Hematopoietic multipotent progenitor cell treated with erythropoietin and hydrocortisone succinate and interleukin-3 and kit ligand, for 15 days (in vitro differentiated cells): Measurements from ENCODE around the gene HIVEP1.

ENCODE experiments used
- DNase-seq: peaks from one replicate; pipeline ENCODE4 v3.0.0-alpha.2; 2015; ENCODE audit warnings: low spot score

Gene HIVEP1

GRCh38 chr6:11994875-11995461 is 17.1 kb upstream of the HIVEP1 start:
- peak; percentile 20 for DNase-seq

- no peak for DNase-seq
These were observed 15.4 kb upstream of the HIVEP1 start for GRCh38 chr6:11996751-11997150.

GRCh38 chr6:11999246-11999645 is 12.9 kb upstream of the HIVEP1 start:
- DNase-seq: no peak

- no peak for DNase-seq
These were observed 11.9 kb upstream of the HIVEP1 start for GRCh38 chr6:12000174-12000573.

DNA sequence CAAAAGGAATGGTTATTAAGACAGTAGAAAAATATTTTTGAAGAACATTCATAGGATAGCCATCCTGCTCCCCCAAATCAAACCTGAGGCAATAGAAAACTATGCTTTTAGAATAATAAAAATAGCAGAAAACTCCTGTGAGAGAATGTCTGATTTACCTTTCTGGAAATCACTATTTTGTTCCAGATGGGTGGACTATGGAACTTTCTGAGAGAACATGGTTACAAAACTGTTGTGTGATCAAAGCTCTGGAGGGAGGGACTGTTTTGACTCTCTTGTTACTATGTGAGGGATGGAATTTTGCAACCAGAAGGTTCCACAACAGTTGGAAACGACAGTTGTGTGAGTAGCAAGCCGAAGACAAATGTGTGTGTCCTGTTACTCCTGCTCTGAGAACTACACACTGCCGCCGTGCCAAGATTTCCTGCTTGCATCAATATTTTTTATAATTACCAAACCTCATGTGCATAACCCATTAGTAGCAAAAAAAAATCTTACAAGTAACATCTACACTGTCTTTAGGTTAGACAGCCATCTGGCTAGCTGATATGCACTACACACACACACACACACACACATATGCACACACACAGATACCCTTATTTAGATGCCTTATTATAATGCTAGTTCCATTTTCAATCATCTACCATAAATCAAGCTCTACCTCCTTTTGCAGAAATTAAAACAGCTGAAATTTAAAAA is 11.0 kb upstream of the HIVEP1 start:
- no peak for DNase-seq

- DNase-seq: no peak
These were observed 10.2 kb upstream of the HIVEP1 start for GRCh38 chr6:12001706-12002435.

DNA sequence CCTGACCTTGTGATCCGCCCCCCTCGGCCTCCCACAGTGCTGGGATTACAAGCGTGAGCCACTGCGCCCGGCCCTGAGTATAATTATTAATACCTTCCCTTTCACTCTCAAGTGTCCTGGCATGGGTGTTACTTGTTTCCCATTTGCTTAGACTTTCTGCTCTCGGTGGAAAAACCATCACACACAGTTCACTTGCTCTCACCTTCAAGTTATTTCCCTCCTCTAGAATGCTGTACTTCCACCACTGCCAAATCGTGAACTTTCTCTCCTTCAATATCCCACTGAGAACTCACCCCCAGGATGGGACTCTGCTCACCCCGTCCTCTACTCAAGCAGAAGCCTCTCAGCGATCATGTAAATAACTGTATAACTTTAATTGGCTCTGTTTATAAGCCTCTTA is 4.6 kb upstream of the HIVEP1 start:
- DNase-seq: no peak

DNA sequence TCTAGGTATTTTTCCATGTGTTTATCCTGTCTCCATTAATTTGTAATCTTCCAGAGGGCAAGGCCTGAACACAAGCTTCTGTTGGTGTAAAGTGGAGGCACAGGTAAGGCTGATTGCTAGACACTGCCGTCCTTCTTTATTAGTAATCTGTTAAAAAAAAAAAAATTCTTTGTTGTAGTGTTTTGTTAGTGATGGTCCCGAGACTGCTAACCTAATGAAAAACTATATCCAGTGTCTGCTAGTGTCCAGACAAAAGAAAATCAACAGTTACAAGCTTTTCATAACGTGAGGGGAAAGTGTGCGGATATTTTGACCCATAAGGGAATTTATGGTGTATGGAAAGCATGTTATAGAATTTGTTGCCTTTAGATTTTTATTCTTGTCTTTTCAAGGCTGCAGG is 4.2 kb upstream of the HIVEP1 start:
- DNase-seq: no peak

DNA sequence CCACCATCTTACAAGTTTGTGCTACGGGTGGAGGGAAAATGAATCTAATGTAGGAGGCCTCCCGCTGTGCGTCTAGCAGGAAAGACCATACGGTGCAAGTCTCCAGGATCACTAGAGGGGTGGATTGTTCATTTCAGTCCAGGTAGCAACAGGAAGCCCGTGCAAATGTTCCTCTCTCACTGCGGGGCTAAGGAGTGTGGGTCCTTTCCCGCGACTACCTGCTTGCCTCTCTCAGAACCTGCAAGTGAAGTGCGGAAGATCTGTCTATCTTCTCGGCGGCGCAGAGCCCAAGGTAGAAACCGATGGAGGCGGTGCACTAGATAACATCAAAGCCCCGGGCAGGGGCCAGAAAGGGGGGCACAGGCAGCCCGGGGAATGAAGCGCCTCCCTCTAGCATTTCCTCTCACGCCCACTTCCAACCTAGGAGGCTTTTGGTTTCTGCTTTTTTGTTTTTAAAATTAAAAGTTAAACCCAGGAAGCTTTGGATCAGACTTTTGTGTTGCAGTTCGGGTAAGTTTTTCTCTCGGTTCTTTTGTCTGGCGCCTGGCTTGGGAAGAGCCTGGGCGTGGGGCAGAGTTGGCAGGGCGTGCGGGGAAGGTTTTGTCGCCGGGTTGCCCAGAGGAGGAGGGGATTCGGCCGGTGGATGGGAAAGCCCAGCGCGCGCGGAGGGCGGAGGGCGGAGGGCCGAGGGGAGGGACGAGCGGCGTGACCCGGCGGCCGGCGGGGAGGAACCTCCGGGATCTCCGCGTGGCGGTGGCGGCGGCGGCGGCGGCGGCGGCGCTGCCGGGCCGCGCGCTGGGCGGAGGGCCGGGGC is 3.5 kb upstream of the HIVEP1 start:
- DNase-seq: peak; percentile 35

GRCh38 chr6:12009180-12009685 is 2.9 kb upstream of the HIVEP1 start:
- peak; percentile 11 for DNase-seq

DNA sequence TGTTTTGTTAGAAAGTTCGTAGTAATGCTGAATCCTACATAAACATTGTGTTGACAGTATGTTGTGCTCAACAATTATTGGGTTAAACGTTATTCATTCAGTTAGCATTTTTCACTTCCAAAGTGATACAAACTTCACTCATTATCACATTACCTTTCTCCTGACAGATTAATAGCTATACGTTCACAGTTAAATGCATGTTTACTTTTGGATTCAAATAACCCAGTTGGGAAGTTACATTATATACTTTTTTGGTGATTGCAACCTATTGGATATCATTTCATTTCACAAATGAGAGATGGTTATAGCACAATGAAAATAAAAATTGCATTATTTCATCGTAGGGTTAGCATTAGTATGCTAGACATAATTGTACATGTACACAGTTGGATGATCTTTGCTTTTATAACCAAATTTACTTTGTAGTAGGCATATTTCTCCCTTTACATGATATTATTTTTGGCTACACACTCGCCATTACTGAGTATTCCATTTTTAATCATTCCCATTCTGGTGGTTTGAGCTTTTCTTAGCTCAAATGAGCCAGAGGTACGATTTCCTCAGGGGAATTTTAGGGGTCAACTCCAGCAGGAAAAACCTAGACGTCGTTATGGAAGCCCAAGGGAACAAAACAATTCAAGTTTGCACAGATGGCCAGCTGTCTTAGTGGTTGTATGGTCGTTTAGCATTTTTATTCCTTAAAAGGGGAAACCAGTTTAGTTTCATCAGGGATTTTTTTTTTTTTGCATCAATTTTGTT is 2.1 kb upstream of the HIVEP1 start:
- DNase-seq: peak; percentile 29

DNA sequence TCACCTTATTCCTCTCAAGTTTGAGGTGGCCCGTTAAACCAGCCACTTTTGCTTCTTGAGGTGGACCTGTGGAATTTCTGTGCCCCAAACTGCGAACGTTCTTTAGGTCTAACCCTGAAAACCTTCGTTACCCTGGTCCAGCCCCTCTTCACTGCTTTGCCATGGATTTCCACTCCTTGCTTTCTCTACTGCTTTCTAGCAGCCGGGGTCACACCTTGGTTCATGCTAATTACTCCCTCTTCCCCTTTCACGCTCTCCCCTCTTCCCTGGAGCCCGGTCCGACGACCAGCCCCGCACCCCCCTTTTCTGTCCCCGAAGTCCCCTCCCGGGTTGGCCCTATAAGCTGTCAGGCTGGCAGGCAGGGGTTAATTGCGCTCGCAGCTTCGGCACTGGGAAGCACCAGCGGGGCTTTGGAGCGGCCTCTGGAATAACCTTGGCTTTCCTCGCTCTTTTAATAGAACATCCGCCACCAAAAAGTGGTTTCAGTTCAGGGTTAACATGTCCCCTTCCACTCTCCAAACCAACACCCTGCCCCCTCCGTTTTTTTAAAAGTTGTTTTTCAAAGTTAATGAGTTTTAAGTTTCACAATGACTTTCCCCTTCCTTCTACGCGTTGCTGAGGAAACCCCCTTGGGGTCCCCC is 1.4 kb upstream of the HIVEP1 start:
- no peak for DNase-seq

- DNase-seq: peak; percentile 83
These were observed 655 bp upstream of the HIVEP1 start for GRCh38 chr6:12011276-12012037.

- peak; percentile 35 for DNase-seq
These were observed 620 bp downstream of the HIVEP1 start for GRCh38 chr6:12012558-12013306.

DNA sequence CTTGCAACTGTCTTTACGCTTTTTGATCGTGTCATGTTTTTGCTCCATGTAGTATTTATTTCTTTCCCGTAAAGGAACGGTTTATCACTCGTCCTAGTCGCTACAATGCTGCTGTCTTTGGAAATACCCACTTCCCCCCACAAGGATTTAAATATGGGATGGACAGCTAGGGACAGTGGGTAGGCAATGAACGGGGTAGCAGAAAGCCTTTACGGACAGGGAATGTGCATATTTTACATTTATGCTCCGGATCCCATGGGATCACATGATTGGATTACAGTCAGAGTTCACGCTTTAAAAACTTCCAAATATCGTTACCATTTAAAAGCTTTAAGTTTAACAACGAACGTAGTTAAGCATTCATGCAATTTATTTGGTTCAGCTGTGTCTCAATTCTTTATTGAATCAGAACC is 1.2 kb downstream of the HIVEP1 start:
- DNase-seq: no peak

DNA sequence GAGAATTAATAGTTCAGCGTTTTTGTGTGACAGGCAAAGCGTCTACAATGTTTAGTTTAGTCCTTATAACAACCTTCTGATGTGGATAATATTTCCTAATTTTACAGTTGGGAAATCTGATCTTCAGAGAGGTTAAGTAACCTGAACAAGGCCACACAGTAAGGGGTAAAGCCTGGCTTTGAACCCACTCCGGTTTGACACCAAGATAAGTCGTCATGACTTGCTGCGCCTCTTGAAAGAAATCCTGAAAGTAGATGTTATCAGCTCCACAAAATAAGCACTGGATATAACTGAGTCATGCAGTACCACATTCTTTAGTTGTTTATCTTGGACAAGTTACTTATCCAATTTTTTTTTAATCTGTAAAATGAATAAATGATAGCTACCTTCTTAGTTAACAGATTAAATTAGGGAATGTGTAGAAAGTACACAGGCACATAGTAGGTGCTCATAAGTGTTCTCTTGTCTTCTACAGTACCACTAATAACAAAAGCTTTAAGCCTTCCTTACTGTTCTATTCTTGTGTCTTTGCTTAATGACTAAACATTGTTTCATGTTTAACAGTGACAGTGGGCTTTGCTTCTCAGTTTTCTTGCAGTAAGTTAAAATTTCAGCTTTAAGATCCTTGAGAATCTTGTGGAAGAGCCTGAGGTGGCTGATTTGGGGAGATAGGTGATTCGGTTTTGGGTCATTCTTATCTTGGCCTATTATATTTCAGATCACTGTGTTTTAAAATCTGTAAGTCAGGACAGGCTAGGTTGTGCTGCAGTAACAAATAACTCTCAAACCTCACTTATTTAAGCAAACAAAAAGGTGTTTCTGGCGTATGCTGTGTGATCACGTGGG is 2.1 kb downstream of the HIVEP1 start:
- DNase-seq: no peak

DNA sequence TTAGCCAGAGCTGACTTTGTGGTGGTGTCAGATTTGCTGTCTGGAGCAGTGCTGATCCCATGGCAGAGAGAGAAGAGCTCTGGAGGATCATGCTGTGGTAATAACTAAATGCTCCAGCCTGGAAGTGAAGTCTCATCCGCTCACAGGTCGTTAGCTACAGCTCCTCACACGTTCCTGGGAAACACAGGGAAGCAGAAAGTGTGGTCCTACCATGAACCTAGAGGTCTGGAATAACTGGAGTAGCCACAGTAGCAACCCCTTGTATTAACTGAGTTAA is 2.7 kb downstream of the HIVEP1 start:
- DNase-seq: no peak

GRCh38 chr6:12017263-12017662 is 5.2 kb downstream of the HIVEP1 start:
- no peak for DNase-seq

GRCh38 chr6:12017876-12018401 is 5.8 kb downstream of the HIVEP1 start:
- DNase-seq: no peak
